CD8-positive, alpha-beta memory T cell (primary cell): ENCODE results near the gene CTU1. TPM values are rescaled to one million over a fixed set of nuclear protein-coding genes. Genes with fewer than 3 reads are reported as not detected.
A peak's percentile ranks its signal among the peaks of the same experiment; 100 is the strongest.

Source experiments
- CTCF ChIA-PET: fragments of 350-600 bp; sonication (Branson Sonifier 250); formaldehyde crosslinking; loops from one replicate; lab custom pipeline; 2021; ENCODE audit warnings: antibody characterized with exemption; lab: Charles Lee
- POLR2A ChIA-PET: fragments of 350-600 bp; sonication (Branson Sonifier 250); formaldehyde crosslinking; loops from one replicate; lab custom pipeline; 2021; ENCODE audit warnings: antibody characterized with exemption; lab: Charles Lee
- DNase-seq, 5 donors: peaks; one replicate each; pipeline versions ENCODE4 v3.0.0 to v3.0.0-alpha.2; 2020 to 2022; ENCODE audit warnings: mixed read lengths in 1 of 5
- H3K27ac ChIP-seq: one replicate; pipeline ENCODE4 v1.7.0; 2013; ENCODE audit warnings: low read depth, mild to moderate bottlenecking, low read length, moderate library complexity
- H3K27me3 ChIP-seq: 2 replicates; pipeline ENCODE4 v1.7.0; 2013; ENCODE audit warnings: low read length, mild to moderate bottlenecking; ENCODE audit not compliant: insufficient read depth, poor library complexity, severe bottlenecking
- H3K36me3 ChIP-seq: 2 replicates; pipeline ENCODE4 v1.7.0; 2013; ENCODE audit warnings: mild to moderate bottlenecking, low read length, moderate library complexity; ENCODE audit not compliant: insufficient read depth
- H3K4me1 ChIP-seq: 2 replicates; pipeline ENCODE4 v1.7.0; 2013; ENCODE audit warnings: mild to moderate bottlenecking, low read length, moderate library complexity; ENCODE audit not compliant: insufficient read depth
- H3K4me3 ChIP-seq: 2 replicates; pipeline ENCODE4 v1.7.0; 2013; ENCODE audit warnings: mild to moderate bottlenecking, low read length
- H3K9me3 ChIP-seq: 2 replicates; pipeline ENCODE4 v1.7.0; 2013; ENCODE audit warnings: mild to moderate bottlenecking, low read length
- H3K27ac Mint-ChIP-seq, 8 donors: one replicate each; pipeline ENCODE4 v1.8.0; 2020 to 2021; ENCODE audit warnings: mixed read lengths in 8 of 8, mild to moderate bottlenecking in 6 of 8, inconsistent platforms in 3 of 8, moderate library complexity in 3 of 8
- H3K27me3 Mint-ChIP-seq, 2 donors: one replicate each; pipeline ENCODE4 v1.8.0; 2020 to 2021; ENCODE audit warnings: mixed read lengths in 2 of 2, mild to moderate bottlenecking in 1 of 2, moderate library complexity in 1 of 2
- H3K36me3 Mint-ChIP-seq, 3 donors: one replicate each; pipeline ENCODE4 v1.8.0; 2020 to 2021; ENCODE audit warnings: mixed read lengths in 3 of 3, inconsistent platforms in 1 of 3, mild to moderate bottlenecking in 1 of 3
- H3K4me1 Mint-ChIP-seq, 3 donors: one replicate each; pipeline ENCODE4 v1.8.0; 2020 to 2021; ENCODE audit warnings: mixed read lengths in 3 of 3, inconsistent platforms in 1 of 3, mild to moderate bottlenecking in 1 of 3
- H3K4me3 Mint-ChIP-seq, 7 donors: one replicate each; pipeline ENCODE4 v1.8.0; 2020 to 2021; ENCODE audit warnings: mixed read lengths in 7 of 7, mild to moderate bottlenecking in 6 of 7, moderate library complexity in 4 of 7, inconsistent platforms in 2 of 7
- H3K9me3 Mint-ChIP-seq, 5 donors: one replicate each; pipeline ENCODE4 v1.8.0; 2020 to 2022; ENCODE audit warnings: mixed read lengths in 5 of 5, mild to moderate bottlenecking in 3 of 5, moderate library complexity in 2 of 5, inconsistent platforms in 1 of 5
- polyA plus RNA-seq: library from polyadenylated mRNA; unstranded; fragments of 300-500 nt; fragmentation: Illumina TruSeq; gene quantifications from one replicate; pipeline ENCODE4 v1.2.3, GENCODE V29; 2021
- total RNA-seq, 2 experiments: library from RNA; stranded (reverse); gene quantifications; one replicate each; pipeline ENCODE4 v1.2.3, GENCODE V29; 2021

Gene CTU1
- total and polyA plus RNA-seq, 3 experiments from 2014 or later = 8.8 to 13.4 (median 11.0) TPM

GRCh38 chr19:51124216-51124615 is 16.0 kb upstream of the CTU1 start:
- no peaks in the 10 kb centered on the region for H3K36me3 ChIP-seq
- peak overlapping the region; percentile 59 for H3K4me3 ChIP-seq
- no peaks in the 10 kb centered on the region for H3K9me3 ChIP-seq
- H3K4me1 Mint-ChIP-seq = peaks cover 71 to 86% (median 85%) of the 10 kb centered on the region in 3 donors
- H3K4me1 ChIP-seq = peaks cover 91% of the 10 kb centered on the region
- ChIA-PET CTCF (interaction anchor here (1.5 kb wide), 1 partner anchor 14 kb away, joined by 5 read pairs; no protein-coding TSS in a partner anchor), POLR2A (no interaction called here)
- no peaks in the 10 kb centered on the region for H3K9me3 Mint-ChIP-seq
- H3K27me3 Mint-ChIP-seq = no peaks in the 10 kb centered on the region
- H3K27ac ChIP-seq = no peak overlapping the region
- DNase-seq = no peak
- H3K4me3 Mint-ChIP-seq = peak overlapping the region; percentile 46 to 92 (median 73)
- H3K27me3 ChIP-seq = no peaks in the 10 kb centered on the region
- H3K36me3 Mint-ChIP-seq = peaks cover 0 to 8% (median 0%) of the 10 kb centered on the region in 3 donors
- peak overlapping the region; percentile 72 to 96 (median 83) for H3K27ac Mint-ChIP-seq

GRCh38 chr19:51123802-51124201 is 15.6 kb upstream of the CTU1 start:
- Mint-ChIP-seq H3K9me3 (no peaks in the 10 kb centered on the region), H3K36me3 (peaks cover 0 to 8% (median 0%) of the 10 kb centered on the region in 3 donors), H3K4me3 (peak overlapping the region; percentile 46 to 92 (median 73)), H3K27me3 (no peaks in the 10 kb centered on the region), H3K27ac (peak overlapping the region; percentile 72 to 96 (median 83)), H3K4me1 (peaks cover 72 to 88% (median 85%) of the 10 kb centered on the region in 3 donors)
- no peaks in the 10 kb centered on the region for H3K27me3 ChIP-seq
- peak overlapping the region; percentile 59 for H3K4me3 ChIP-seq
- H3K4me1 ChIP-seq = peaks cover 89% of the 10 kb centered on the region
- H3K27ac ChIP-seq = no peak overlapping the region
- no peaks in the 10 kb centered on the region for H3K9me3 ChIP-seq
- POLR2A ChIA-PET = no interaction called here
- CTCF ChIA-PET = interaction anchor here (1.5 kb wide), 1 partner anchor 14 kb away, joined by 5 read pairs; no protein-coding TSS in a partner anchor
- no peak for DNase-seq
- no peaks in the 10 kb centered on the region for H3K36me3 ChIP-seq

GRCh38 chr19:51123381-51123800 is 15.2 kb upstream of the CTU1 start:
- H3K36me3 Mint-ChIP-seq = peaks cover 0 to 8% (median 0%) of the 10 kb centered on the region in 3 donors
- Histone ChIP-seq H3K27me3 (no peaks in the 10 kb centered on the region), H3K36me3 (no peaks in the 10 kb centered on the region), H3K9me3 (no peaks in the 10 kb centered on the region), H3K4me1 (peaks cover 85% of the 10 kb centered on the region), H3K27ac (peak overlapping the region; percentile 7), H3K4me3 (peak overlapping the region; percentile 59)
- ChIA-PET POLR2A (no interaction called here), CTCF (interaction anchor here (1.2 to 1.5 kb wide), 3 partner anchors 9 to 35 kb away, joined by 3 to 5 read pairs (median 3); no protein-coding TSS in a partner anchor)
- H3K4me1 Mint-ChIP-seq = peaks cover 68 to 85% (median 81%) of the 10 kb centered on the region in 3 donors
- peak overlapping the region; percentile 72 to 96 (median 83) for H3K27ac Mint-ChIP-seq
- H3K4me3 Mint-ChIP-seq = peak overlapping the region; percentile 46 to 92 (median 73)
- peak; percentile 20 to 72 (median 69) for DNase-seq
- H3K27me3 Mint-ChIP-seq = no peaks in the 10 kb centered on the region
- no peaks in the 10 kb centered on the region for H3K9me3 Mint-ChIP-seq

- no peaks in the 10 kb centered on the region for H3K36me3 ChIP-seq
- Mint-ChIP-seq H3K27ac (peak overlapping the region; percentile 23 to 96 (median 74)), H3K27me3 (no peaks in the 10 kb centered on the region), H3K36me3 (peaks cover 0 to 8% (median 0%) of the 10 kb centered on the region in 3 donors), H3K4me1 (peaks cover 60 to 74% (median 70%) of the 10 kb centered on the region in 3 donors), H3K4me3 (peak overlapping the region in 6 of 7 donors; percentile 45 to 92 (median 74)), H3K9me3 (no peaks in the 10 kb centered on the region)
- no peak for DNase-seq
- peak overlapping the region; percentile 59 for H3K4me3 ChIP-seq
- no peaks in the 10 kb centered on the region for H3K9me3 ChIP-seq
- ChIA-PET CTCF (interaction anchor here (1.2 to 1.4 kb wide), 2 partner anchors 10 to 36 kb away, joined by 3 read pairs; no protein-coding TSS in a partner anchor), POLR2A (no interaction called here)
- no peaks in the 10 kb centered on the region for H3K27me3 ChIP-seq
- H3K27ac ChIP-seq = peak overlapping the region; percentile 11
- H3K4me1 ChIP-seq = peaks cover 74% of the 10 kb centered on the region
Observed at GRCh38 chr19:51122112-51122981, 14.1 kb upstream of the CTU1 start.

- Mint-ChIP-seq H3K4me3 (peak overlapping the region in 3 of 7 donors; percentile 13 to 57 (median 17)), H3K27me3 (no peaks in the 10 kb centered on the region), H3K4me1 (peaks cover 60 to 63% (median 60%) of the 10 kb centered on the region in 3 donors), H3K9me3 (no peaks in the 10 kb centered on the region), H3K36me3 (peaks cover 0 to 5% (median under 1%) of the 10 kb centered on the region in 3 donors), H3K27ac (peak overlapping the region in 5 of 8 donors; percentile 20 to 75 (median 32))
- H3K27ac ChIP-seq = no peak overlapping the region
- peaks cover 72% of the 10 kb centered on the region for H3K4me1 ChIP-seq
- CTCF ChIA-PET = no interaction called here
- POLR2A ChIA-PET = no interaction called here
- DNase-seq = no peak
- no peaks in the 10 kb centered on the region for H3K27me3 ChIP-seq
- no peak overlapping the region for H3K4me3 ChIP-seq
- no peaks in the 10 kb centered on the region for H3K9me3 ChIP-seq
- no peaks in the 10 kb centered on the region for H3K36me3 ChIP-seq
Observed at GRCh38 chr19:51121257-51121656, 13.0 kb upstream of the CTU1 start.

GRCh38 chr19:51120160-51120559 is 12.0 kb upstream of the CTU1 start:
- Histone ChIP-seq H3K9me3 (no peaks in the 10 kb centered on the region), H3K36me3 (no peaks in the 10 kb centered on the region), H3K27me3 (no peaks in the 10 kb centered on the region), H3K4me3 (no peak overlapping the region), H3K4me1 (peaks cover 72% of the 10 kb centered on the region), H3K27ac (no peak overlapping the region)
- no peak for DNase-seq
- no peaks in the 10 kb centered on the region for H3K27me3 Mint-ChIP-seq
- ChIA-PET POLR2A (no interaction called here), CTCF (interaction anchor here (1.1 kb wide), 1 partner anchor 39 kb away, joined by 3 read pairs; no protein-coding TSS in a partner anchor)
- H3K4me3 Mint-ChIP-seq = peak overlapping the region in 1 of 7 donors; percentile 13
- H3K36me3 Mint-ChIP-seq = peaks cover 0 to 4% (median 1%) of the 10 kb centered on the region in 3 donors
- H3K9me3 Mint-ChIP-seq = no peaks in the 10 kb centered on the region
- H3K4me1 Mint-ChIP-seq = peaks cover 53 to 65% (median 57%) of the 10 kb centered on the region in 3 donors
- H3K27ac Mint-ChIP-seq = peak overlapping the region in 3 of 8 donors; percentile 50 to 89 (median 70)

GRCh38 chr19:51119611-51120010 is 11.4 kb upstream of the CTU1 start:
- Mint-ChIP-seq H3K27ac (peak overlapping the region in 3 of 8 donors; percentile 50 to 92 (median 50)), H3K4me3 (peak overlapping the region in 1 of 7 donors; percentile 56), H3K9me3 (no peaks in the 10 kb centered on the region), H3K4me1 (peaks cover 48 to 63% (median 52%) of the 10 kb centered on the region in 3 donors), H3K36me3 (peaks cover 0 to 4% (median 1%) of the 10 kb centered on the region in 3 donors), H3K27me3 (no peaks in the 10 kb centered on the region)
- no peaks in the 10 kb centered on the region for H3K9me3 ChIP-seq
- no peaks in the 10 kb centered on the region for H3K36me3 ChIP-seq
- no peak overlapping the region for H3K27ac ChIP-seq
- no peaks in the 10 kb centered on the region for H3K27me3 ChIP-seq
- ChIA-PET CTCF (interaction anchor here (1.1 kb wide), 1 partner anchor 39 kb away, joined by 3 read pairs; no protein-coding TSS in a partner anchor), POLR2A (no interaction called here)
- no peak overlapping the region for H3K4me3 ChIP-seq
- no peak for DNase-seq
- H3K4me1 ChIP-seq = peaks cover 72% of the 10 kb centered on the region
